Measurements from ENCODE around the gene EIF2B4.
"Not testable (repeated sequence)": the region's sequence is repeated elsewhere in the genome, so short reads cannot be mapped to it uniquely, and the experiment has no call there.

Gene EIF2B4

DNA sequence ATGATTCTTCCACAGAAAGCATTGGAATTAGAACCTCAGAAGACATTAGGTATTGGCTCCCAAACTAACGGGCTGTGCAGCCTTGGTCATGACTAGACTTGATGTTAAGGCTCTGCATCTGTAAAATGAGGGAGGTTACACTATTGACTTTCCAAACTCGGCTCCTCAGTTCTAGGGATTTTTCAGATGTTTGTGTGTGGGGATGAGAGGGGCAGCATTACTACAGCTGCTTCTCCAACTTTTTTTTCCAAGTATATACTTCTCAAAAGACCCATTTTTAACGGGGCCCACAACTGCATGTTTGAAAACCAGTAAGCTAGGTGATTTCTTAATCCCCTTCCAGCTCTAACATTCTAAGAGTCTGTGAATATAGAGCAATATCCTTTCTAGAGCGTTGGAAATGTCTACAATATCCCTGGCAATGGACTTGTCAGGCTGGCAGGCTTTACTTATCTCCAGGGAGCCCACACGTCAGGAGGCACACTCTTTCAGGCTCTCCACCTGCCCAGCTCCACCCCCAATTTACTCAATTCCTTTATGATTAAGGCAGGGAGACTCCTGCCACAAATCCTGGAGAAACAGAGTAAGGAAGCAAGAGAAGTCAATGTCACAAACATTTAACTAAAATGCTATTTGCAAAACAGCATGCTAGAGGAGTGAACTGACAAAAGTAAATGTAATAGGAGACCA, 46.4 kb downstream of the EIF2B4 start:
- Mint-ChIP-seq H3K4me1 (ENCODE audit: low read depth) (peaks cover 25% of the 10 kb centered on the region), H3K36me3 (ENCODE audit: low read depth) (peaks cover 33% of the 10 kb centered on the region), H3K27me3 (no peaks in the 10 kb centered on the region), H3K4me3 (peak overlapping the region; percentile 100), H3K9me3 (no peaks in the 10 kb centered on the region), H3K27ac (peak overlapping the region; percentile 99)

DNA sequence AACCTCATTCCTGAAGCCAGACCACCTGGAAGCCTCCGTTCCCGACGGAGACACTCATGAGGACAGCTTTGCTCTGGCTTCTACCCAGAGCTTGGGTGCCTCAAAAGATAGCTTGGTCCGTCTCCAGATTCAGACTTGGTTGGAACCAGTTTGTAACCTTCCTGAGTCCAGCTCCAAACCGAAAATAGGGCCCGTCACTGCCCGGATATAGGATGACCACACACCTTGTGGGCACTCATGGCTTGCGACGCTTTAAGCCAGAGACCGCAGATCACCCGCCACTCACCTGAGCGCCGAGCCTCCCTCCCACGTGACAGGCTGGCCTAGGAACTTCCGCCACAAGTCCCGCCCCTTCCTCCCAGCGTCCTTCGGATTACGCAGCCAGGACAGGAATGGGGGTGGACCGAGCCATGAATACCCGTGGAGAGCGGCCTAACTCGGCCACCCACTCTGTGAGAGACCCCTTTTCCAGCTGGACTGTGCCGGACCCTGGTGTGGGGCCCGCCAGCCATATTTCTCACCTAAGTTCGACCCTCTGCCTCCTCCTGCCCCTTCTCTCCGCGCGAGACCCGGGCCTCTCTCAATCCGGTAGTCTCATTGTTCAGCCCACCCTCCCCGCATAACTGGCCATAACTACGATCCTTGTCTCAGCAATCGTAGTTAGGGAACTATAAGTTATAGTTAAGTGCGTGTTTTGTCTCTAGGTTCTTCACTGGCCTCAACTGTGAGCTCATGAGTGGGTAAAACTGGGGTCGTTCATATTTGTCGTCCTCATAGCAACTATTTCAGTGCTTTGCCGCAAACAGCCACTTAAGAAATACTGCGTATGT, 47.2 kb downstream of the EIF2B4 start, which contains the start of gene MPV17:
MPV17 (minus strand) TSS at position 332 of the 830 bp plus-strand sequence. CDS start 580 bp downstream, outside the sequence.
- Mint-ChIP-seq H3K9me3 (no peaks in the 10 kb centered on the region), H3K36me3 (ENCODE audit: low read depth) (peaks cover 25% of the 10 kb centered on the region), H3K27ac (peak within 1 kb of the TSS; percentile 99), H3K4me1 (ENCODE audit: low read depth) (peaks cover 25% of the 10 kb centered on the region), H3K4me3 (peak within 1 kb of the TSS; percentile 100), H3K27me3 (no peaks in the 10 kb centered on the region)

DNA sequence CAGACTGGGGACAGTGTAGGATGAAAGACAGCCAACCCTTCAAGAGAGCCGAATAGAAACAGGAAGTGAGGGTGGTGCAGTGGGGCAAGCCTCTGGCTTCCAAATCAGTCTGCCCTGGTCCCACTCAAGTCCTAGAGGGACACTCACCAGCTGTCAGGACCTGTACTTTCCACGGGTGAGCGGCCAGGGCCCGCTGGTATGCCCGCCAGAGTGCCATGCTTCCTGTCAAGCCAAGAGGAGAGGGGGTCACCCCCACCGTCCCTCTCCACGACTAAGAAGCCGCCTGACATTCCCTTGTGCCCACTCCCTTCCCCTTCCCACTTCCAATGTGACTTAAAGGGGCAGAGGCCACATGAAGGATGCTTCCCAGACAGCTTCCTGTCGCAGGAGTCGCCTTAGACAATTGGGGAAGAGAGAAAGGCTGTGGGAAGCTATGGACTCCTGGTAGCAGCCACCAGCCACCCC, 47.8 kb downstream of the EIF2B4 start:
- H3K36me3 Mint-ChIP-seq (ENCODE audit: low read depth), result peaks cover 22% of the 10 kb centered on the region
- H3K4me3 Mint-ChIP-seq, result peak overlapping the region; percentile 100
- no peaks in the 10 kb centered on the region for H3K27me3 Mint-ChIP-seq
- peaks cover 25% of the 10 kb centered on the region for H3K4me1 Mint-ChIP-seq (ENCODE audit: low read depth)
- H3K27ac Mint-ChIP-seq, result peak overlapping the region; percentile 99
- H3K9me3 Mint-ChIP-seq, result no peaks in the 10 kb centered on the region

DNA sequence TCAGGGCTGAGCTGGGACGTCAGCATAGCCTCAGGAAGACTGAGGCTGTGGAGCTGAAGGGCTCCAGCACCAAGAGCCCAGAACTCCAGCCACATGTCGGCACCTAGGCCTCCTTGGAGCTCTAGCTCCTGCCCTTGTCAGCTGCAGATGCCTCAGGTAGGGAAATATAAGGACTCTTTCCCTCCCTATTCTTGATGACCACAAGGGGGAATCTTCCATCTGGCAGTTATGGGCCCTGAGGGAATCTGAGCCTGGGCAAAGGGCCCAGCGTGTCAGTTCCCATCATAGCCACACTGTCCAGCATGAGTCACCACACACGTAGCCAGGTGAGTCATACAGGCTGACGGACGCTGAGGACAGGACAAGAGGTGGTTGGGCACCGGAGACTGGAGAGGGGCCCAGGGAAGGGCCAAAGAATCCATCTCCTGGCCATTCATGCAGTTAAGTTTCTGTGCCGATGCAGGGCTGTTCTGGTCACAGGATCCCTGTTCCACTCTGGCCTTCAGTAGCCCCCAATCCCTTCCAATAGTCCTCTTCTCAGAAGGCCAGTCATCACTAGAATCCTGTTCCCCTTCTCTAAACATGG, 49.1 kb downstream of the EIF2B4 start:
- peak overlapping the region; percentile 100 for H3K4me3 Mint-ChIP-seq
- peaks cover 25% of the 10 kb centered on the region for H3K4me1 Mint-ChIP-seq (ENCODE audit: low read depth)
- H3K9me3 Mint-ChIP-seq, result no peaks in the 10 kb centered on the region
- H3K27me3 Mint-ChIP-seq, result no peaks in the 10 kb centered on the region
- peaks cover 10% of the 10 kb centered on the region for H3K36me3 Mint-ChIP-seq (ENCODE audit: low read depth)
- H3K27ac Mint-ChIP-seq, result no peak overlapping the region

DNA sequence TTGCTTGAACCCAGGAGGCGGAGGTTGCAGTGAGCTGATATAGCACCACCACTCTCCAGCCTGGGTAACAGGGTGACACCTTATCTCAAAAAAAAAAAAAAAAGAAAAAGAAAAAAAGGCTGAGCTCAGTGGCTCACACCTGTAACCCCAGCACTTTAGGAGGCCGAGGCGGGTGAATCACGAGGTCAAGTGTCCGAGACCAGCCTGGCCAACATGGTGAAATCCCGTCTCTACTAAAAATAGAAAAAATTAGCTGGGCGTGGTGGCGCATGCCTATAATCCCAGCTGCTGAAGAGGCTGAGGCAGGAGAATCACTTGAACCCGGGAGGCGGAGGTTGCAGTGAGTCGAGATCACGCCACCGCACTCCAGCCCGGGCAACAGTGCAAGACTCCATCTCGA, 50.3 kb downstream of the EIF2B4 start:
- H3K27ac Mint-ChIP-seq; H3K4me3 Mint-ChIP-seq; H3K36me3 Mint-ChIP-seq (ENCODE audit: low read depth): not testable (repeated sequence)

DNA sequence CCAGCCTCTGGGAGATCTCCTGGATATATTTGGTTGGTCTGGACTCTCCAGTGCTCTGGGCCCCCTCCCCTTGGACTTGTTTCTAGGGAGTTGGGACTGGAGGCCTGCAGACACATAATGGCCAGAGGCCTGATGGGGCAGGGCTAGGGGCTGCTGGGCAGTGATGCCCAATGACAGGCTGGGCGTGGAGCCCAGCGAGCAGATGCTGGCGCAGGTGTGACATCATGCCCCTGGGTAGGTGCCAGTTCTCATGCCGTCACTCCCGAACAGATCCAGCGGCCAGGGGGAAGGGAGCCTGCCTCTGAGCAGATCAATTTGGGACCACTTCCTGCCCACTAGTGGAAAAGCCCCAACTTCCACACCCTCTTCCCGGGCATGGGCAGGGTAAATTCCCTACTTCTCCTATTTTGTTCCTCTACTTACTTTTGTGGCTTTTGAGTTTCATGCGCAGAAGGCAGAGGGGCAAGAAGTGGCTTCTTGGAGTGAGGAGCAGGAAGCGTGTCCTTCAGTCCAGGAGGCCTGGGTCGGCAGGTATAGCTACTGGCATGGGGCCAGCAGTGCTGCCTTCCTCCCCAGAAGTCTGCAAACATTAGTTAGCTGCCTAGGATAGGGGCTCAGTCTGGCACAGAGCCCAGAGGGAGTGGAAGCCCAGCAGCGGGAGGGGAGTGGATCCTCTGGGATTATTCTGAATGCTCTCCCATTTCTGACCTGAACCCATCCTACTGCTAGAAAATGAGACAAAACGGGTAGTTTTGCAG, 53.3 kb downstream of the EIF2B4 start:
- Mint-ChIP-seq H3K36me3 (ENCODE audit: low read depth) (peaks cover 9% of the 10 kb centered on the region), H3K27ac (no peak overlapping the region), H3K4me1 (ENCODE audit: low read depth) (peaks cover 9% of the 10 kb centered on the region), H3K4me3 (no peak overlapping the region), H3K27me3 (no peaks in the 10 kb centered on the region), H3K9me3 (no peaks in the 10 kb centered on the region)

More for the DNA sequence above, 50.3 kb downstream of the EIF2B4 start:
- peaks cover 25% of the 10 kb centered on the region for H3K4me1 Mint-ChIP-seq (ENCODE audit: low read depth)
- not testable (repeated sequence) for H3K27me3 Mint-ChIP-seq, H3K9me3 Mint-ChIP-seq

DNA sequence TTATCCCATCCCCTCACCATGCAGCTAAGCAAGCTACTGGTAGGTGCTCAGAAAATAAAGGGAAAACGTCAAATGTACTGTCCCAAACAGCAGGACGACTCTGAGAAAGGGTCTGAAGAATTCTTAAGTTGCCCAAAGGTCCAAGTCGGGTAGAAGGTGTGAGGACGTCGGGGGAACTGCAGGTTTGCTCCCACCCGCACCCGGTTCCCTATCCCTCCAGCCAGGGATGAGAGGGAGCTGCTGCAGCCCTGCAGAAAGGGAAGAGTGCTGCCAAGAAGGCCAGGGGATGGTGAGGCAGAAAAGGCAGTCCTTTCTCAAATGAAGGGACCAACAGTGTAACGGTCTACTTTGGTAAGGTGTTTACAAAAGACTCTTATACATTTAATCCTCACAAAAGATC, 55.0 kb downstream of the EIF2B4 start:
- Mint-ChIP-seq H3K4me1 (ENCODE audit: low read depth) (no peaks in the 10 kb centered on the region), H3K9me3 (no peaks in the 10 kb centered on the region), H3K36me3 (ENCODE audit: low read depth) (peaks cover 12% of the 10 kb centered on the region), H3K4me3 (no peak overlapping the region), H3K27me3 (no peaks in the 10 kb centered on the region), H3K27ac (no peak overlapping the region)

DNA sequence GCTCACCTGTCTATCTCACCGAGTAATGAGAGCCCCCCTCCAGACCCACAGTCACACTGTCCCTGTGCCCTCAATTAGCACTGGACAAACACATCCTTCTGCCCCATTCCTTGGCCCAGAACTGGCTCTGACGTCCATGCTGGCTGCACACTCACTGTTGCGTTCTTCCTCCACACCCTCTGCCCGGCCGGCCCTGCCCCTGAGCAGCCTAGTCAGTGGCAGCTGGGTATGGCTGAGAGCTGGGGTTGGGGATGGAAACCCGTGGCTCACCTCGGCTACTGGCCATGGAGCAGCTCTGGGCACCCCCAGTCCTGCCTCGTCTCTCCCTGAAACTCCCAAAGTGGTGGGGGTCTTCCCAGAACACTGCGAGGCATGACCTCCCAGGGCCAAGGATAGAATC, 55.4 kb downstream of the EIF2B4 start:
- Mint-ChIP-seq H3K36me3 (ENCODE audit: low read depth) (peaks cover 15% of the 10 kb centered on the region), H3K9me3 (no peaks in the 10 kb centered on the region), H3K27ac (no peak overlapping the region), H3K27me3 (no peaks in the 10 kb centered on the region), H3K4me1 (ENCODE audit: low read depth) (no peaks in the 10 kb centered on the region), H3K4me3 (no peak overlapping the region)
